GM18861 (cell line): ENCODE data around the gene HIC1.
A peak's percentile ranks its signal among the peaks of the same experiment; 100 is the strongest.

ENCODE experiments used
- ATAC-seq: cut with Tn5 transposase; IDR thresholded peaks from one replicate; pipeline ENCODE4 v1.9.1; 2021; ENCODE audit not compliant: unreplicated experiment

HIC1 gene

DNA sequence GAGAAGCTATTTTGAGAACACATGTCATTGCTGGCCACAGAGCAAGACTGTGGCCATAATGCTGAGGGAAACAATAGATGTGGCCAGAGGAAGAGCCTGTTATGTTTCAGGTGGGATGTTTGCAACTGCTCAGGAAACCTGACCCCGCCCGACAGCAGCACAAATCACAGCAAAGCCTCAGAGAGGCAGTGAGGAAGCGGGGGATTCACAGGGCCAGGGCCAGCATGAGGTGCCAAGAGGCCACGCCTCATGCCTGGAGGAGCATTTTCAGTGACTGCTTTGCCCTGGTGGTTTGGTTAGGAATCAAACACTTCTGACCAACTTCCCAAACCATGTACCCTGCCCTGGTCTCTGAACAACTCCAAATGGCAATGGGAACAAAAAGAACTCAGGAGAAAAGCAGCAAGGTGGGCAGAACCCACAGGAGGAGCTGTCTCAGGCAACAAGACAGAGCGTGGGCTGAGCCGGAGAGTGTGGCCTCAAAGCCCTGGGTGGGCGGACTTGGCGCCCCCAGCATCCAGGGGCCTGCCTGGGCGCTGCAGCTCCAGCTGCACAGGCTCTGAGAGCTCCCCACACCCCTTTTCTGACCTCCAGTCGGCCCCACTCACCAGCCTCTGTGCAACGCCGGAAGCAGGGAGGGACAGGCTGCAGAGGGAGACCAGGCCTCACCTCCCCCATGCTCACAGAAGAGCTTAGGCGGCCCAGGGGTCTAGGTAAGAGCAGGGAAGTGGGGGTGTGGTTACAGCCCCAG lies 20.6 kb downstream of the HIC1 start:
- no peak for ATAC-seq

DNA sequence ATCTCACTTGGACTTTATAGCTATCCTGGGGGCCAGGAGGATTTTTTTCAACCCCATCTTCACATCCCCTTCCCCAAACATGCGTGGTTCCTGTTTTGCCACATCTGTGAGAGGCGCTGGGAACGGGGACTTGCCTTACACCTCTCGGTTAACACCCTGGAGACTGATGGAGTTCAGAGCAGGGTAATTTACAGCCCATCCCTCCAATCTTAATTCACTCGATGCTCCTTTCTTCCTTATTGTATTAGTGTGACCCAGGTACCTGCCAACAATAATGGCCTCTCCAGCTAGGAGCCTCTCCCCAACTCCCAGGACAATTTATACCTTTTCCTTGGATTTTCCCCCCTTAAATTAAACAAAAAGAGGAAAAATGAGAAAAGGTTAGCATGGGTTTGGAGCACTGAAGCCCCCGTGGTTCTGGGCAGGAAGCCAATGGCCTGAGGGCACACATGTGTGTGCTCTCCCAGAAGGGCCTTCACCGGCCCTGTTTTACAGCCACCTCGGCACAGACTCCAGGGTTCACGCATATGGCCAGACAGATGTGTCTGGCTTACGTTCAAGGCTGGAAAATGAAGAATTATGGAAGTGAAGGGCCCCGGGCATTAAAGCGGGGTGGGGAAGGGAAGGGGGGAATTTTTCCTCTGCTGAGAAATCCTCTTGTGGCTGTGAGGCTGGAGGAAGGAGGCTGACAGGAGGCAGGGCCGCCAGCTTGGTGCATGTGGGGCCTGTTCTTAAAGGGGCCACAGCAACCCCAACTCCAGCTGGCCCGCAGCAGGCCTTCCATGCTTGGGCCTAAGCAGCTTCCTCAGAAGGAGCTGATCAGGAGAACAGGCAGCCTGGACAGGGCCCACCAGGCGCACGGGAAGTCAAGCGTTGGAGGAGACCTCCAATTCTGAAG lies 21.4 kb downstream of the HIC1 start:
- ATAC-seq: no peak

DNA sequence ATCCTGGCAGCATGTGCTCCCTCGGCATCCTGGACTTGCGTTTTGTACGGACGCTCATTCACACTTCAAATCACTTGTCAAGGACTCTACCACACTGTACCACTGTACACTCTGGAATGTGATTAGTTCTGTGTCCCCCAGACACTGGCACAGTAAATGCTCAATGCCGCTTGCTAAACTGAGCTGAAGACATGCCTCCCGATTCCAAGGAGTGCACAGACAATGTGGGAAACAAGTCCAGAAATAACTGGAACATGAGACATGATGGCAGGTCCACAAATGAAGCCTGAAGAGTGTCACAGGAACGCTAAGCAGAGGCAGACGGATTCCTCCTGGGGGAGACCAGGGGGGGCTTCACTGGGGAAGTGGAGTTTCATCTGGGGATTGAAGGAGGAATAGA lies 22.1 kb downstream of the HIC1 start:
- no peak for ATAC-seq

DNA sequence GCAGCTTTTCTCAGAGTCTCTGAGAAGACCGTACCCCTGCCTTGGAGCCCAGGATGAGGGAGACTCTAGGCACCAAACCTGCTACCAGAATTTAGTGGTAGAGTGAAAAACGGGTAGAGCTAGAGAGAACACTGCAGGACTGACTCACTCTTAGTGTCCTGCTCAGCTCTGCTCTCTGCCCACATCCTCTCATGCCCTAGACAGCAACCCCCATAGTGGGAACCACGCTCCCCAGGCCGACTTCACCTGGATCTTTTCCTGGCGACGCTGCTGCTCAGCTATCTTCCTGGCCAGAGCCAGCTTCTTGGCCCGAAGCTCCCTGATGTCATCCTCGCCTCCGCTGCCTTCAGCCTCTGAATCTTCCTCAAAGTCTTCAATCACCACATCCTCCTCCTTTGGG lies 26.7 kb downstream of the HIC1 start:
- ATAC-seq: no peak

DNA sequence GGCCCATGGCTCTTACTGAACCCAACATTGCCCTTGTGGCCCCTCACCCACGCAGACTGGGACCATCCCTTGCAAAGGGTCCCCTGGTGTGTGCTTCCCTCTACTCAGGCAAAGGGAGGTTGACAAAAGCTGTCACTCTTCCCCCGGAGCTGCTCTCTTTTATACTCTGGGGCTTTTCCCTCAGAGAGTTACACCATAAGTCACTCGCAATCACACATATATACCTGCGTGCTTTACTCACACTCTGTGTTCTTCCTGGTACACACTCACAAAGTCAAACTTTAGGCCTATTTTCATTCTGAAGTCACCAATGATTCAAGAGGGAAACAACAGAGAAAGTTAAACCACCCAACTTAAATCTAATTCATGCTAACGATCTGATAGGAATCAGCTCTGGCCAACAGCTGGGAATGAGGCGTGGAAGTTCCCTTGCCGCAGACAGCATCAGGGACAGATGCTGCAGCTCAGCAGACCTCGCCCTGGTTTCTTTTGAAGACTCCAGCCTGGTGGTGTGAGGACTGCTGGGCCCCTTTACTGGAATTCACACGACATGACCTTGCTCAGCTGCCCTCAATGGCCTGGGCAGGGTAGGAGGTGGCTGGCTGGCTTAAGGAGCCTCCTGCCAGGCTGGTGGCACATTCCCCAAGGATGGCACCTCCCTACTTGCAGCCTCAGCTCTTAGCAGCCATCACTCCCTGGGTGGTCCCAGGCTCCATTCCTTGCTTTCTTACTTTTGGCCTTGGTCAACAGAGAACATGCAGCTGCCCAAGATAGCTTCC lies 27.3 kb downstream of the HIC1 start:
- ATAC-seq: no peak

DNA sequence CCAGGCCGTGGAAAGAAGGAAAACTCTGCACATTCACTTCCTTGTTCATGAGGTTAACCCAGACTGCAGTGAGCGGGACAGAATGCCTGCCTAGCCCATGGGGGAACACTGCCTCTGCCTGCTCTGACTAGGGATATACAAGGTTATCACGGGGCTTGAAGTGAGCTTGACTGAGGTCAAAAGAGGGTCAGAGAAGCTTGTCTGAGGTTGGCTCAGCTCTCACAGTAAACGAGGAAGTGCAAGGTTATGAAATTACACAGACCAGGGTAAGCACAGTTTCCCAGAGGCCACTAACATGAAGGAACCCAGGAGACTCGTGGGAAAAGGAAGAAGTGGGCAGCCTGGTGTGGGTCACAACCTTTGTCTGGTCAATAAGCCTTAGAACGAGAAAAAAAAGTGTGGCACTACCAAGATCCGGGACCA lies 28.7 kb downstream of the HIC1 start:
- peak; percentile 42 for ATAC-seq

DNA sequence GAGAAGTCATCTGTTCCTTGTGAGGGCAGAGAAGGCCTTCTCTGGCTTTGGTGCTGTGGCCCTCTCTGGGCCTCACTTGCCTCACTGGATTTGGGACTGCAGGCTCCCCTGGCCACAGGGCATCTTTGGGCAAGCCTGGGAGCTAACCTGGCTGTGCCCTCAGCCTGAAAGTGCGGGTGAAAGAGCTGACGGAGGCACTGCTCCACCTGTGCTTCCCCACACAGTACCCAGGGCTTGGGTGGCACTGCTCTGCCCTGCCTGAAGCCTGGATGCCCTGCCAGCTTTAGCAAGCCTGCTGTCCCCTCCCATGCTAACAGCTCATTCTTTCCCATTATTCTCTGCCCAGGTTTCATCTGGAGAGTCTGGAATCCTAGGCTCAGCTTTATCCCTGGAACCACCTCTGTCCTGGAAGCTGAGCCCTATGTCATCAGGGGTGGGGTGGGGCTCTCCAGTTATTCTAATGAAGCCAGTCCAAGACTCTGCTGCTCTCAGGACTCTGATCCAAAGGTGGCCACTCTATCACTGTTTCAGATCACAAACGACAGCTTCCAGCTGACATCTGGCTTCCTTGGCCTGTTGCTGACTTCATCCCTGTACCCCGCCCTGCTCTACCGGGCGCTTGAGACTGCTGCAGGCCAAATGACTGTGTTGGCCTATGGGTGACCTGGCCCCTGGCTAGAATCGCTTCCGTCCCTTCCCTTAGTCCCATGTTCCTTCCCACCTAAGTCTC lies 29.3 kb downstream of the HIC1 start:
- ATAC-seq: no peak

DNA sequence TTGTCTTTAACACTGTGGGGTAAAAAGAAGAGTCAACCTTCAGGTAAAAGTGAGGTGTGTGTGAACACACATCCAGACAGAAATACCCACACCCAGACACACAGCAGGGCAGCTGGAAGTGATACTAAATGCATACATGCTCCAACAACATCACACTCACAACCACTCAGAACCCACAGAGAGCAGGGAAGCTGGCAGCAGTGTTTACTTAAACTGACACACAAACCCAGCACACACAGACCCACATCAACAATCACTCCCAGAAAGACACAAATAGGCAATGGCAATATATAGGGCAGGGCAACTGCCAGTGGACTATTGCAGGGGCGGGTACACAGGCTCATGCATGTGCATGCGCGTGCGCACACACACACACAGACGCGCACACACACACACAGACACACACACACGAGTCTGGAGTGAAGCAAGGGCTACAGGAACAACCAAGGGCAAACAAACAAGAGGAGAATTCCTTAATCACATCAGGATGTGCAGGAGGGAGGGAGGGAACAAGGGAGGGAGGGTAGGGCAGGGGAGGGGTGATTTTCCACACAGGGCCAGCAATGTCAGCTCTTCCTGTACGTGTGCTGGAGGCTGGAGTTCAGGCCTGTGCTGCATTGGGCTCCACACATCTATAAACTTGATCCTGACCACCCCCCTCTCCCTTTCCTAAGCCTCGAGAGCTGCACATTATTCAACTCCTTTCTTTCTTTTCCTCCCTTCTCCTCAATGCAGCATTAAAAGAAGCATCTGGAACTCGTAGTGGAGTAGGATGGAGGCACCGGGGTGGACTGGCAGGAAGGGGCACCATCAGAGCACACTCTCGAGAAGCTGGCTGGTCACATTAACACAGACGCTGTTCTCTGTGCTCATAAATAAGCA lies 30.1 kb downstream of the HIC1 start:
- ATAC-seq: no peak

DNA sequence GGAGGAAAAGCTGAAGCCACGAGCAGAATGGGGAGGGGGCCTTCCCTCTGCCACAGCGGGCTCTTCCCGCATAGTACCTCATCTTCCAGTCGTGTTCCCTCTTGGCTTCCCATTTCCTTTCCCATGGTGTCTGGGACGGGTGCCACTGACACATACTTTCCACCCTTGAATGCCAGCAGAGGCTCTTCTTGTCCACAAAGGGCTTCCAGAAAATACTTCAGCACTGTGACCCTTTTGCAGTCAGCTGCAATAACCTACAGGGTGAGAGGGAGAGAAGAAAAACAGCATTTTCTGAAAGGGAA lies 30.7 kb downstream of the HIC1 start:
- no peak for ATAC-seq

DNA sequence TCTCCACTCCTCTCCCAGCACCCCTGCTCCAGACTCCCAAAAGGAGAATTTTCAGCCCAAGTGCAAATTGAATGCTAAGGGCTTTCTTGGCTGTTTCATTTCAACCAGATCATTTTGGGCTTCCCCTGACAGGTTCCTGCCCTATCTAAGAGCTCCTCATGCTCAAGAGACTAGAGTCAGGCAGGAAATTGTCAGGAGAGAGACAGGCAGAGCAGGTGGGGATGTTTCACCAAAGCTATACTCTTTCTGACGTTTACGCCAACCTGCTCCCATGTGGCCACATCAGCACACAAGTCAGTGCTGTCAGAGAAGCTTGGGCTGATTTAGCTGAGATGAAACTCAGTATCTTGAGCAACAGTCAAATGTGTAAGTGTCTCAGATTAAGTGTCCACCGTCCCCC lies 31.4 kb downstream of the HIC1 start:
- ATAC-seq: no peak

DNA sequence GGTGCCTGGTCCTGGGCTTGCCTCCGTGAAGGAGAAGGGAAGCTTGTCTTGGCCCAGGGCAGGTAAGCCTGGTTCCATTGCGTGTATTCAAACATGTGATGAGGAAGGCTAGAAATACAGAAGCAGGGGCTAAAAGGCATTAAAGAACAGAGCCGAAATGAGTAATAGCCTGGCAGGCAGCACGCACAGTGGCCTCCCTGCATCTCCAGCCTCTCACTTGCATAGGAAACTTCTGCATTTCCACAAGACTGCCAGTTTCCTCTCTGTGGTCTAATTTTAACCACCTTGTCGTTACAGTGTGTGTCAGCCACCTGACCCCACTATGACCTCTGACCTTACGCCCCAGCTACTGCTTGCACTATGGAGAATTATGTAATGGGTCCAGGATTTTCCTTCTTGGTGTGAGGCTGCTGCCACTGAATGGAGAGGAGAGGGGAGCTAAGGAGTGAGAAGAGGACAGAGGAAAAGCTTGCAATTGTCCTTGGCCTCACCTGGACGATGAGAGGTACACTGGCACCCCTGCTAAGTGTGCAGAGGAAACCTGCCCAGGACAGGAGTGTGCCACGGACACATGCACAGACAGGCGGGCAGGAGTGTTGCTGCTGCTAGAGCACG lies 32.8 kb downstream of the HIC1 start:
- ATAC-seq: no peak

DNA sequence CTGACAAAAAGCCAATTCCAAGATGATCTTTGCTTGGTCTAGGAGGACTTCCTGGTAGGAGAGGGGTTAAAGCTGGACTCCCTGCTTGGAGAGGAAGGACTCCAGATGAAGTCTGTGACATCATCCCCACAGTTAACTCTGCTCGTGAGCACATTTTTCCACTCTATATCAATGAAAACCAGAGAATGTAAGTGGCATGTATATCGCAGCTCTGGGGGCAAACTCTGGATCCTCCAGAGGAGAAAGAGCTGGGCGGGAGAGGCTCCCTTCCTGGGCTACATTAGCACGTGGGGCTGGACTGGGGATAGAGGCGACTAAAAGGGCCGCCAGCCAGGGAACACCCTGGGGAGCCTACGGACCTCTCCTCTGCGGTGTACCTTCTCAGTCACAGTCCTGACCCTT lies 34.1 kb downstream of the HIC1 start:
- ATAC-seq: peak; percentile 13

DNA sequence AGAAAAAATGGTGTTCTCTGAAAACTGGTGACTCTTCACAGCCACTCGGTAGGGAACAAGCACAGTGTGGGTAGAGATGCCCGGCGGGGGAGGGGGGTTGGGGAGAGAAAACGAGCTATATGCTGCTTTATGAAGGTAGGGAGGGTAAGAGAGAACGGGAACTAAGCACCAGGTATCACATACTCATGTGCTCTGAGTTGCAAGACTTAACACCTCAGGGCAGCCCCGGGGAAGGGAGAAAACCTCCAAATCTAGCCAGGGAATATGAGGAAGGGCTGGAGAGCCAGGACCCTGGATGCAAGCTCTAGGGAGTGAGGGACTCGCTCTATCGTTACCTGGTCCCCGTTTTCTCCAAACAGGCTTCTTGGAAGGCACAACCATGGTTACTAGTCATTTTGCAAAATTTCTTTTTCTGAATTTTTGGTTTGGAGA lies 35.3 kb downstream of the HIC1 start:
- no peak for ATAC-seq

DNA sequence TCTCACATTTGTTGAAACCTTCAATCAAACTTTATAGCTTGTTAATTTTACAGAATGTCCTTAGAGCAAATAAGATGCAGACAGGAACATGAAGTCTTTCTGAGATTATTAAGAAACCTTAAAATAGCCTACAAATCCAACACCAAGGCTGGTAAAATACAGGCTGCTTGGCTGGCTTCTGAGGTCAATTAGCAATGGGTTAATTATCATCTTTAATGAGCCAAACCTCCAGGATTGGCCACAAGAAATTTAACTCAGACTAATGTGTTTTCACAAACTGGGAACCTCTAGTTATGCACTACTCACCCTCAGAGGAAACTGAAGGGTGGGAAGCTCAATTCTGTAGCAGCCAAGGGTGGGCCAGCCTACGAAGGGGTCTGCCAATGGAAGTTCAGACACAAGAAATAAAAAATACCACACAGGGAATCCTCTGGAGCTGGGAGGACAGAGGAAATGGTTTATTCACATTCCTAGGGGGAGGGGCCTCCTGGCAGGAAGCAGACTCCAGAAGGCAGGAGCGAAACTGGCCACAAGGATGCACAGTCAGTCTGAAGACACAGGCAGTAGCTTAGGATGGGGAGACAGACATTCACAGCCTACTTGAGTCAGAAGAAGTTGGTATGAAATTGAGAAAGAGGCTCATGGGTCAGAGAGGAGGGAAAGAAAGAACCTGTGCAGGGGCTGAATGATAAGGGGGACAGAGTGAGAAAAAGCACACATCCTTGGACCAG lies 36.1 kb downstream of the HIC1 start:
- ATAC-seq: no peak

DNA sequence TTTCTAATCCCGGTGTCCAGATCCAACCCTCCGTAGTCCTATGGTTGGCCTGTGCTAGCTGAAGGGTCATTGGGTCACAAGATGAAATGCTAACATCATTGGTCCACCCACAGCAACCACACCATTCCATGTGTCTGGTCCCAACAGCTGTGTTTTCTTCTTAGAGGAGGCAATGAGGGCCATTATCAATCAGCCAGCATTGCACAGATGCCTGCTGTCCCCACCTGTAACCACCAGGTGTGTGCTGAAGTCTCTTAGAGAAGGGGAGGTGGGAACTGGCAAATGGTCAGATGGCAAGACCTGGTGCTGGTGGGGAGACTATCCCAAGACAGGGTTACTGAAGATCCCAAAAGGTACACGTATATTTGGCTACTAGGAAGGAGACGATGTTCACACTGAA lies 37.4 kb downstream of the HIC1 start:
- ATAC-seq: no peak

DNA sequence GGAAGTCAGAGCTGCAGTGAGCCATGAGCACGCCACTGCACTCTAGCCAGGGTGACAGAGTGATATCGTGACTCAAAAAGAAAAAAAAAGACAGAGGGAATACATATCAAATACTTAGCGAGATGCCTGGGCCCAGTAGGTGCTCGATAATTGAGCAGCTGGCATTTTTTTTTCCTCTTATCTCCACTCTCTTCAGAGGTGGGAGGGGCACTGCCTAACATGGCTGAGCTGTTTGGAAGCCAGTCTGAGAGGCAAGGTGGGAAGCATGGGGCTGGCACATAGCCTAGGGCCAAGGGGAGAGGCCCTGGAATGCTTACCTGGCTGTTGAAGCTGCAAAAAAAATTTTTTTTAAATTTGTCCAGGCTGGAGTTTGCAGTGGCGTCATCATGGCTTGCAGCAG lies 38.4 kb downstream of the HIC1 start:
- ATAC-seq: no peak

DNA sequence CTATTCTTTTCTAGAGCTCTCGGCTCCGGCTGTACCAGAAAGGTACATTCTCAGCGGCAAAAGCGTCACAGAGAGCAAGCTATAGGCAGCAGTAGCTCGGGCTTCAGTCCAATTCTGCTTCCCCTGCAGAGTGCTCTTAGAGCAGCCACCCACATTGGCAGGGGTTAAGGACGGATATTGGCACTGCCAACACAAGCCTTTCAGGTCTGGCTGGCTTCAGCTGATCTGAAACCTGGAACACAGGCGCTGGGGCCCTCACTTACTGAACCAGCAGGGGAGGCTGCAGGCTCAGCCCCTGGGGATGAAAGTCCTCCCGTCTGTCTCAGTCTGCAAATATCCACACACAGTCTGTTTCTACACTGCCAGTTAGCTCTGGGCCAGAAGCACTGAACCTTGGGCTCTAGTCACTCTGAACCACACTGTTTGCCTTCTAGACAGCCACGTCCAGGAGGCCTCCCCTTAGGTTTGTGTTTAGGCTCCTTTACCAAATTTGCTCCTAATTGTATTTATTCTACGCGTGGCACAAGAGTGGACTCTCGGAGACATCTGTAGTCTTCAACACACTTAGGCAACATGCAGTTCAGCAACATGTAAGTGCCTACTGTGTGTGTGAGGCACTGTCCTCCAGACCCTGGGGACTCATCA lies 40.1 kb downstream of the HIC1 start:
- ATAC-seq: no peak

DNA sequence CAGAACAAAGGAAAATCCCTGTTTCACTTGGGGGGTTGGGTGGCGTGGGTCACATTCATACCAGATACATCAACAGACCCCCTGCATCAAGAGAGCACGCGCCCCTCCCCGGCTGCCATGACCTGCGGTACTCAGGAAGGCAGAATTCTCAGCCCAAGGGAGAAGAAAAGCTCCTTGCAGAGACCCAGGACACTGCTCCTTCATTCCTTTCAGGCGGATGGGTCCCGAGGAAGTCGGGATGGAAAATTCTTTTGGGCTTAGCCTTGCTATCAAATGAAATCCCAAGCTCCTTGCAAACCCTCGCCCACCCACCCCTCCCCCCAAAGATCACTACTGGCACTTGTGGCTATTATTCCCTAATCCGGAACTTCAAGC lies 40.6 kb downstream of the HIC1 start:
- ATAC-seq: no peak
